GM12878 (cell line): Measurements from ENCODE around the gene CCS. TPM values are rescaled to one million over a fixed set of nuclear protein-coding genes. Genes with fewer than 3 reads are reported as not detected.
"Not testable (repeated sequence)": the region's sequence is repeated elsewhere in the genome, so short reads cannot be mapped to it uniquely, and the experiment has no call there.

Source experiments
- ATAC-seq: fragments of 200-7000 bp; cut with Tn5 transposase; 3 replicates; pipeline ENCODE4 v1.9.1; 2020; ENCODE audit warnings: mild to moderate bottlenecking, moderate library complexity
- BruUV-seq: library from RNA; stranded (reverse); fragments of 400-500 nt; replicated peaks from 2 replicates; lab custom pipeline; 2021; lab: Mats Ljungman, UMichigan
- CTCF ChIA-PET: fragments of 300-600 bp; sonication (Branson Sonifier 250); formaldehyde crosslinking; extraction: SDS; loops from one replicate; lab custom pipeline; 2021; ENCODE audit warnings: inconsistent platforms; lab: Yijun Ruan, JAX
- POLR2A ChIA-PET: fragments of 350-600 bp; formaldehyde crosslinking; extraction: SDS; loops from one replicate; lab custom pipeline; 2021; ENCODE audit warnings: inconsistent platforms; lab: Charles Lee
- RAD21 ChIA-PET: fragments of 300-600 bp; sonication (Branson Sonifier 250); formaldehyde crosslinking; loops from one replicate; lab custom pipeline; 2023; ENCODE audit warnings: antibody characterized with exemption; ENCODE audit not compliant: unreplicated experiment; lab: Charles Lee
- SMC1A ChIA-PET: fragments of 300-600 bp; sonication (Branson Sonifier 250); formaldehyde crosslinking; loops from one replicate; lab custom pipeline; 2023; ENCODE audit not compliant: unreplicated experiment, uncharacterized antibody; lab: Charles Lee
- DNase-seq: peaks from one replicate; pipeline ENCODE4 v3.0.0-alpha.2; 2011; ENCODE audit warnings: low read depth, low spot score
- FAIRE-seq: peaks from 3 replicates; lab custom pipeline; 2011; peaks lifted over from hg19 to GRCh38; lab: Jason Lieb, UNC
- H2AFZ ChIP-seq: 2 replicates; pipeline ENCODE4 v1.6.0; 2011; ENCODE audit warnings: low read depth, low read length, control low read depth; ENCODE audit not compliant: control insufficient read depth
- H3K27ac ChIP-seq: 2 replicates; pipeline ENCODE4 v1.5.1; 2011; ENCODE audit warnings: control low read depth; ENCODE audit not compliant: control insufficient read depth, insufficient read depth
- H3K27me3 ChIP-seq, 2 experiments: replicated peaks in 1 of 2; 2 replicates each; pipeline versions ENCODE4 v1.6.0 to v1.6.1; 2011; ENCODE audit warnings: low read length in 1 of 2; ENCODE audit not compliant: control insufficient read depth in 2 of 2, insufficient read depth in 2 of 2
- H3K36me3 ChIP-seq, 2 experiments: 2 replicates each; pipeline ENCODE4 v1.5.1; 2011; ENCODE audit warnings: low read length in 1 of 2; ENCODE audit not compliant: control insufficient read depth in 2 of 2, insufficient read depth in 2 of 2
- H3K4me1 ChIP-seq: 2 replicates; pipeline ENCODE4 v1.6.1; 2011; ENCODE audit warnings: mild to moderate bottlenecking, low read length, moderate library complexity, mixed read lengths; ENCODE audit not compliant: control insufficient read depth, insufficient read depth
- H3K4me2 ChIP-seq: 2 replicates; pipeline ENCODE4 v1.6.0; 2011; ENCODE audit warnings: control low read depth; ENCODE audit not compliant: control insufficient read depth, insufficient read depth
- H3K4me3 ChIP-seq: fragments of 200-600 bp; sonication (generic); 2 replicates; pipeline ENCODE4 v1.5.1; 2016
- H3K79me2 ChIP-seq: 2 replicates; pipeline ENCODE4 v1.6.0; 2011; ENCODE audit warnings: low read length; ENCODE audit not compliant: control insufficient read depth, insufficient read depth
- H3K9ac ChIP-seq: 2 replicates; pipeline ENCODE4 v1.8.0; 2011; ENCODE audit warnings: low read length, control low read depth, mixed read lengths; ENCODE audit not compliant: control insufficient read depth, insufficient read depth
- H3K9me3 ChIP-seq: replicated peaks from 3 replicates; pipeline ENCODE4 v1.5.1; 2011; ENCODE audit warnings: mild to moderate bottlenecking, low read length; ENCODE audit not compliant: control insufficient read depth, insufficient read depth
- H4K20me1 ChIP-seq: 2 replicates; pipeline ENCODE4 v1.6.0; 2011; ENCODE audit not compliant: control insufficient read depth, insufficient read depth
- WGBS: methylation state at CpG from one replicate; pipeline ENCODE4 v1.1.6; 2016; ENCODE audit warnings: low lambda C conversion rate; ENCODE audit not compliant: insufficient replicate concordance, insufficient coverage; ENCODE audit errors: missing lambda C conversion rate; 5-methylcytosine and 5-hydroxymethylcytosine counted together
- in situ Hi-C: fragments of 300-500 bp; cut with MboI; formaldehyde crosslinking; loops from 9 replicates; pipeline ENCODE4 v1.14.3; 2018; ENCODE audit warnings: mixed read lengths
- intact Hi-C: fragments of 100-400 bp; cut with micrococcal nuclease; formaldehyde crosslinking; loops from one replicate; pipeline ENCODE4 v1.14.2; 2022; ENCODE audit not compliant: unreplicated experiment
- polyA plus RNA-seq, 11 experiments: library from polyadenylated mRNA; depleted of rRNA in 4 of 11; unstranded in 6 of 11; stranded (reverse) in 5 of 11; fragments of >200 nt; fragmentation: Nextera tagmentation in 4 of 11; fragmentation: Illumina TruSeq in 1 of 11; extraction: Ambion mirVana in 4 of 11; extraction: Trizol in 1 of 11; gene quantifications; 1 replicate in 1 of 11; 2 replicates in 10 of 11; pipeline versions ENCODE4 v1.2.1 to v1.2.3, GENCODE V29; 2011 to 2016; ENCODE audit warnings: inconsistent platforms in 2 of 11, missing spikeins in 2 of 11, low read depth in 1 of 11
- total RNA-seq, 4 experiments: library from RNA; depleted of rRNA in 3 of 4; stranded (reverse); fragments of >200 nt in 3 of 4; fragmentation: Illumina TruSeq in 1 of 4; extraction: Trizol in 1 of 4; gene quantifications; 2 replicates each; pipeline versions ENCODE4 v1.2.1 to v1.2.3, GENCODE V29; 2013 to 2021

CCS gene
- total and polyA plus RNA-seq, 10 of the 15 experiments (the other 5 are each of a cell fraction or from before 2014, with no cell fraction given), result 1.5 to 44.2 (median 30.6) TPM

DNA sequence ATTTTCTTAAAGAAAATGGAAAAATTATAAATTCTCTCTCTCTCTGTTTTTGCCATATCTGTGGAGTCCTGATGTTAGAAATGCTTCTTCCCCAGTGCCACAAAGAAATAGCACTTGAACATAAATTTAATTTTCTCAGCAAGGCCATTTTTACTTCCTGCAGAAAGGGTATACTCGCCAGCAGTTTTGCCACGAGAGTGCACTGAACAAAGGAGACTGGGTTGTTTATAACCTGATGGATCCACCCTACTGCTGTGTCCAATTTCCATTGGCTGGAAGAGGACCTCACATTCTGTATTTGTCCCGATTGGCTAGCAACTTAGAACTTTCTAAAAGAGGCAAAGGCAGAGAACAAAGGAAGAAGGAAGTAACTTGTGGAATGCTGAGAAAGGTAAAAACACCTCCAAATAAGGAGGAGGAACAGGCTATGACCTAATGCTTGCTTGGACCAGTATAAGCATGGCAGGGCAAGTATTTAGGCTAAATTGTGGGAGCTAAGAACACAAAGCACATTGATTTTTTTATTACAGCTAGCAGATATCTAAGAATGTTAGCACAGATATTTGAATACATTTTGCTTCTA is 10.3 kb upstream of the CCS start:
- H3K9ac ChIP-seq, H3K4me2 ChIP-seq, H3K36me3 ChIP-seq, FAIRE-seq, H3K27ac ChIP-seq, DNase-seq, intact Hi-C loops, POLR2A ChIA-PET, H3K79me2 ChIP-seq, H3K4me3 ChIP-seq, H4K20me1 ChIP-seq, H3K4me1 ChIP-seq, RAD21 ChIA-PET, BruUV-seq, in situ Hi-C loops, H3K9me3 ChIP-seq, H2AFZ ChIP-seq, ATAC-seq, H3K27me3 ChIP-seq: not testable (repeated sequence)
- CTCF ChIA-PET, result interaction anchor here (0.7 to 8.3 kb wide), 2 partner anchors 33 to 96 kb away, joined by 3 to 166 read pairs; partner anchors contain the start of gene RBM4B
- SMC1A ChIA-PET, result interaction anchor here (0.7 kb wide), 1 partner anchor 94 kb away, joined by 3 read pairs; no protein-coding TSS in a partner anchor
- WGBS, result 55% methylated on average over 3 of the region's 3 CpGs

DNA sequence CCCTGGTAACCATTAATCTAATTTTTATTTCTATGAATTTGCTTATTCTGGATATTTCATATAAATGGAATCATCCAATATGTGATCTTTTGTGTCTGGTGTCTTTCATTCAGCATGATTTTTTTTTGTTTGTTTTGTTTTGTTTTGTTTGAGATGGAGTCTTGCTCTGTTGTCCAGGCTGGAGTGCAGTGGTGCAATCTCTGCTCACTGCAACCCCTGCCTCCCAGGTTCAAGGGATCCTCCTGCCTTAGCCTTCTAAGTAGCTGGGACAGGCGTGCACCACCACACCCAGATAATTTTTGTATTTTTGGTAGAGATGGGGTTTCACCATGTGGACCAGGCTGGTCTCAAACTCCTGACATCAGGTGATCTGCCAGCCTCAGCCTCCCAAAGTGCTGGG is 7.5 kb upstream of the CCS start:
- H4K20me1 ChIP-seq, H3K36me3 ChIP-seq, FAIRE-seq, ATAC-seq, RAD21 ChIA-PET, H2AFZ ChIP-seq, in situ Hi-C loops, BruUV-seq, H3K27me3 ChIP-seq, H3K4me3 ChIP-seq, DNase-seq, H3K9me3 ChIP-seq, H3K4me2 ChIP-seq, H3K4me1 ChIP-seq, H3K27ac ChIP-seq, H3K9ac ChIP-seq, H3K79me2 ChIP-seq, intact Hi-C loops: not testable (repeated sequence)
- 13% methylated on average over 1 of the region's 1 CpG for WGBS
- ChIA-PET CTCF (interaction anchor here (1.7 kb wide), 1 partner anchor 93 kb away, joined by 7 read pairs; the partner anchor contains the start of gene RBM4B), POLR2A (interaction anchor here (0.6 kb wide), 1 partner anchor 213 kb away, joined by 5 read pairs; no protein-coding TSS in a partner anchor), SMC1A (interaction anchor here (0.6 to 1.5 kb wide), 2 partner anchors 9 to 249 kb away, joined by 3 read pairs; no protein-coding TSS in a partner anchor)
